ENCODE results near the gene NACC2.

NACC2 gene

GRCh38 chr9:136080716-136081112, 14.4 kb downstream of the NACC2 start:
- H3K36me3 ChIP-seq (replicated peaks in 1 of 2; ENCODE audit: control insufficient read depth in 2 of 2, insufficient read depth in 2 of 2, low read length in 2 of 2), result peaks cover 0 to 1% of the 10 kb centered on the region in 2 donors
- no peaks in the 10 kb centered on the region for H3K4me1 ChIP-seq (ENCODE audit: control insufficient read depth in 2 of 2, insufficient read depth in 1 of 2, low read depth in 1 of 2, low read length in 2 of 2)
- peak overlapping the region; percentile 58 for H2BK12ac ChIP-seq (ENCODE audit: low read length)
- H3K4me2 ChIP-seq (ENCODE audit: insufficient read depth, low read length, poor library complexity, severe bottlenecking), result no peak overlapping the region
- peak overlapping the region; percentile 39 for H2BK5ac ChIP-seq (ENCODE audit: low read length)
- no peak overlapping the region for H4K91ac ChIP-seq (ENCODE audit: low read depth, low read length, poor library complexity)
- peaks cover 6% of the 10 kb centered on the region for H3K79me1 ChIP-seq (ENCODE audit: low read depth, low read length)
- no peak overlapping the region for H3K4me3 ChIP-seq (ENCODE audit: low read length in 2 of 2)
- H3K4ac ChIP-seq (ENCODE audit: low read length), result no peak overlapping the region
- no peak overlapping the region for H2BK120ac ChIP-seq (ENCODE audit: low read depth, low read length)
- peak overlapping the region; percentile 31 for H3K14ac ChIP-seq (ENCODE audit: low read length)
- H3K9me3 ChIP-seq (replicated peaks in 1 of 2; ENCODE audit: control insufficient read depth in 2 of 2, insufficient read depth in 1 of 2, low read depth in 1 of 2, low read length in 2 of 2), result no peaks in the 10 kb centered on the region
- no CpG with 5 or more reads among the region's 23 CpGs for WGBS, 2 donors (ENCODE audit: extremely low coverage in 2 of 2, insufficient read length in 2 of 2, insufficient replicate concordance in 1 of 2)
- no peak overlapping the region for H3K23ac ChIP-seq (ENCODE audit: low read depth, low read length, poor library complexity)
- H2AK5ac ChIP-seq (ENCODE audit: low read depth, low read length), result no peak overlapping the region
- no peak overlapping the region for H2AFZ ChIP-seq (ENCODE audit: low read length)
- H3K18ac ChIP-seq (ENCODE audit: low read length), result peak overlapping the region; percentile 57
- no peak overlapping the region for H4K8ac ChIP-seq (ENCODE audit: low read depth, low read length)
- DNase-seq (ENCODE audit: low spot score), result no peak
- no peaks in the 10 kb centered on the region for H3K27me3 ChIP-seq (ENCODE audit: control insufficient read depth in 3 of 3, insufficient read depth in 3 of 3, low read depth in 1 of 3, low read length in 3 of 3)
- peak overlapping the region; percentile 44 for H3K9ac ChIP-seq (ENCODE audit: low read depth, low read length, poor library complexity)
- H3K27ac ChIP-seq (replicated peaks; ENCODE audit: low read length), result no peak overlapping the region
- H2BK15ac ChIP-seq (ENCODE audit: low read length), result peak overlapping the region; percentile 21

GRCh38 chr9:136079916-136080246, 15.2 kb downstream of the NACC2 start:
- Histone ChIP-seq H4K91ac (ENCODE audit: low read depth, low read length, poor library complexity) (no peak overlapping the region), H2AFZ (ENCODE audit: low read length) (no peak overlapping the region), H3K36me3 (replicated peaks in 1 of 2; ENCODE audit: control insufficient read depth in 2 of 2, insufficient read depth in 2 of 2, low read length in 2 of 2) (peaks cover 0 to 1% of the 10 kb centered on the region in 2 donors), H3K4me1 (ENCODE audit: control insufficient read depth in 2 of 2, insufficient read depth in 1 of 2, low read depth in 1 of 2, low read length in 2 of 2) (no peaks in the 10 kb centered on the region), H3K18ac (ENCODE audit: low read length) (peak overlapping the region; percentile 17), H3K27ac (replicated peaks; ENCODE audit: low read length) (no peak overlapping the region), H3K9ac (ENCODE audit: low read depth, low read length, poor library complexity) (no peak overlapping the region), H3K14ac (ENCODE audit: low read length) (peak overlapping the region; percentile 38), H3K27me3 (ENCODE audit: control insufficient read depth in 3 of 3, insufficient read depth in 3 of 3, low read depth in 1 of 3, low read length in 3 of 3) (no peaks in the 10 kb centered on the region), H3K4me3 (ENCODE audit: low read length in 2 of 2) (no peak overlapping the region), H3K79me1 (ENCODE audit: low read depth, low read length) (peaks cover 6% of the 10 kb centered on the region), H4K8ac (ENCODE audit: low read depth, low read length) (no peak overlapping the region), H3K4ac (ENCODE audit: low read length) (peak overlapping the region; percentile 37), H3K9me3 (replicated peaks in 1 of 2; ENCODE audit: control insufficient read depth in 2 of 2, insufficient read depth in 1 of 2, low read depth in 1 of 2, low read length in 2 of 2) (no peaks in the 10 kb centered on the region), H2BK5ac (ENCODE audit: low read length) (no peak overlapping the region), H2BK15ac (ENCODE audit: low read length) (no peak overlapping the region), H2BK120ac (ENCODE audit: low read depth, low read length) (no peak overlapping the region), H2AK5ac (ENCODE audit: low read depth, low read length) (no peak overlapping the region), H2BK12ac (ENCODE audit: low read length) (peak overlapping the region; percentile 58), H3K4me2 (ENCODE audit: insufficient read depth, low read length, poor library complexity, severe bottlenecking) (no peak overlapping the region), H3K23ac (ENCODE audit: low read depth, low read length, poor library complexity) (no peak overlapping the region)
- DNase-seq (ENCODE audit: low spot score), result no peak
- WGBS, 2 donors (ENCODE audit: extremely low coverage in 2 of 2, insufficient read length in 2 of 2, insufficient replicate concordance in 1 of 2), result no CpG with 5 or more reads among the region's 6 CpGs

- Histone ChIP-seq H2BK5ac (ENCODE audit: low read length) (no peak overlapping the region), H3K9me3 (replicated peaks in 1 of 2; ENCODE audit: control insufficient read depth in 2 of 2, insufficient read depth in 1 of 2, low read depth in 1 of 2, low read length in 2 of 2) (no peaks in the 10 kb centered on the region), H2BK120ac (ENCODE audit: low read depth, low read length) (no peak overlapping the region), H3K79me1 (ENCODE audit: low read depth, low read length) (peaks cover 6% of the 10 kb centered on the region), H3K27ac (replicated peaks; ENCODE audit: low read length) (no peak overlapping the region), H3K27me3 (ENCODE audit: control insufficient read depth in 3 of 3, insufficient read depth in 3 of 3, low read depth in 1 of 3, low read length in 3 of 3) (no peaks in the 10 kb centered on the region), H3K14ac (ENCODE audit: low read length) (no peak overlapping the region), H3K4me2 (ENCODE audit: insufficient read depth, low read length, poor library complexity, severe bottlenecking) (no peak overlapping the region), H3K18ac (ENCODE audit: low read length) (peak overlapping the region; percentile 85), H2AFZ (ENCODE audit: low read length) (no peak overlapping the region), H3K9ac (ENCODE audit: low read depth, low read length, poor library complexity) (no peak overlapping the region), H3K4me3 (ENCODE audit: low read length in 2 of 2) (no peak overlapping the region), H3K36me3 (replicated peaks in 1 of 2; ENCODE audit: control insufficient read depth in 2 of 2, insufficient read depth in 2 of 2, low read length in 2 of 2) (peaks cover 0 to 1% of the 10 kb centered on the region in 2 donors), H4K8ac (ENCODE audit: low read depth, low read length) (no peak overlapping the region), H2BK15ac (ENCODE audit: low read length) (no peak overlapping the region), H4K91ac (ENCODE audit: low read depth, low read length, poor library complexity) (no peak overlapping the region), H2AK5ac (ENCODE audit: low read depth, low read length) (no peak overlapping the region), H3K4ac (ENCODE audit: low read length) (no peak overlapping the region), H3K4me1 (ENCODE audit: control insufficient read depth in 2 of 2, insufficient read depth in 1 of 2, low read depth in 1 of 2, low read length in 2 of 2) (no peaks in the 10 kb centered on the region), H2BK12ac (ENCODE audit: low read length) (no peak overlapping the region), H3K23ac (ENCODE audit: low read depth, low read length, poor library complexity) (no peak overlapping the region)
- no CpG with 5 or more reads among the region's 16 CpGs for WGBS, 2 donors (ENCODE audit: extremely low coverage in 2 of 2, insufficient read length in 2 of 2, insufficient replicate concordance in 1 of 2)
- no peak for DNase-seq (ENCODE audit: low spot score)
Measured at GRCh38 chr9:136079211-136079915, 15.7 kb downstream of the NACC2 start.

GRCh38 chr9:136078498-136079011, 16.5 kb downstream of the NACC2 start:
- no peak overlapping the region for H4K91ac ChIP-seq (ENCODE audit: low read depth, low read length, poor library complexity)
- H2AFZ ChIP-seq (ENCODE audit: low read length), result no peak overlapping the region
- no peak overlapping the region for H3K14ac ChIP-seq (ENCODE audit: low read length)
- H3K23ac ChIP-seq (ENCODE audit: low read depth, low read length, poor library complexity), result peak overlapping the region; percentile 55
- H3K4ac ChIP-seq (ENCODE audit: low read length), result peak overlapping the region; percentile 53
- DNase-seq (ENCODE audit: low spot score), result no peak
- H3K27me3 ChIP-seq (ENCODE audit: control insufficient read depth in 3 of 3, insufficient read depth in 3 of 3, low read depth in 1 of 3, low read length in 3 of 3), result no peaks in the 10 kb centered on the region
- H3K36me3 ChIP-seq (replicated peaks in 1 of 2; ENCODE audit: control insufficient read depth in 2 of 2, insufficient read depth in 2 of 2, low read length in 2 of 2), result peaks cover 0 to 1% of the 10 kb centered on the region in 2 donors
- H3K27ac ChIP-seq (replicated peaks; ENCODE audit: low read length), result no peak overlapping the region
- no peak overlapping the region for H3K4me3 ChIP-seq (ENCODE audit: low read length in 2 of 2)
- H2BK5ac ChIP-seq (ENCODE audit: low read length), result peak overlapping the region; percentile 66
- no peaks in the 10 kb centered on the region for H3K9me3 ChIP-seq (replicated peaks in 1 of 2; ENCODE audit: control insufficient read depth in 2 of 2, insufficient read depth in 1 of 2, low read depth in 1 of 2, low read length in 2 of 2)
- WGBS, 2 donors (ENCODE audit: extremely low coverage in 2 of 2, insufficient read length in 2 of 2, insufficient replicate concordance in 1 of 2), result no CpG with 5 or more reads among the region's 27 CpGs
- H3K18ac ChIP-seq (ENCODE audit: low read length), result peak overlapping the region; percentile 48
- H2AK5ac ChIP-seq (ENCODE audit: low read depth, low read length), result peak overlapping the region; percentile 89
- H3K4me1 ChIP-seq (ENCODE audit: control insufficient read depth in 2 of 2, insufficient read depth in 1 of 2, low read depth in 1 of 2, low read length in 2 of 2), result no peaks in the 10 kb centered on the region
- no peak overlapping the region for H2BK15ac ChIP-seq (ENCODE audit: low read length)
- H2BK12ac ChIP-seq (ENCODE audit: low read length), result peak overlapping the region; percentile 46
- peak overlapping the region; percentile 30 for H3K9ac ChIP-seq (ENCODE audit: low read depth, low read length, poor library complexity)
- no peak overlapping the region for H2BK120ac ChIP-seq (ENCODE audit: low read depth, low read length)
- H3K4me2 ChIP-seq (ENCODE audit: insufficient read depth, low read length, poor library complexity, severe bottlenecking), result no peak overlapping the region
- H4K8ac ChIP-seq (ENCODE audit: low read depth, low read length), result no peak overlapping the region
- H3K79me1 ChIP-seq (ENCODE audit: low read depth, low read length), result peaks cover 6% of the 10 kb centered on the region

Data from neuronal stem cell (in vitro differentiated cells).